Fibroblast of mammary gland (primary cell): ENCODE results near the gene NOS1.

Experiments
- DNase-seq: peaks from one replicate; pipeline ENCODE4 v3.0.0-alpha.2; 2010; ENCODE audit warnings: low read depth
- H3K4me3 ChIP-seq: 2 replicates; pipeline ENCODE4 v1.5.1; 2011; ENCODE audit warnings: low read depth, mild to moderate bottlenecking, low read length, moderate library complexity; ENCODE audit not compliant: control insufficient read depth
- CTCF ChIP-seq: conservative IDR thresholded peaks from 2 replicates; pipeline ENCODE4 v1.5.1; 2011; ENCODE audit warnings: low read depth, low read length, inconsistent platforms; ENCODE audit not compliant: control insufficient read depth, insufficient read depth

NOS1 gene

GRCh38 chr12:117180758-117181467 lies 180.5 kb downstream of the NOS1 start:
- no peak for DNase-seq
- TF ChIP-seq CTCF = no peak
- no peak overlapping the region for H3K4me3 ChIP-seq

GRCh38 chr12:117178745-117179144 lies 182.7 kb downstream of the NOS1 start:
- no peak for DNase-seq
- TF ChIP-seq CTCF = no peak
- H3K4me3 ChIP-seq = no peak overlapping the region

- no peak overlapping the region for H3K4me3 ChIP-seq
- no peak for DNase-seq
- TF ChIP-seq CTCF = no peak
These were observed 183.1 kb downstream of the NOS1 start for GRCh38 chr12:117178301-117178700.

- no peak overlapping the region for H3K4me3 ChIP-seq
- DNase-seq = no peak
- TF ChIP-seq CTCF = no peak
These were observed 189.3 kb downstream of the NOS1 start for GRCh38 chr12:117172168-117172567.

GRCh38 chr12:117171499-117172162 lies 189.8 kb downstream of the NOS1 start:
- no peak for TF ChIP-seq CTCF
- H3K4me3 ChIP-seq = no peak overlapping the region
- DNase-seq = no peak

- TF ChIP-seq CTCF = no peak
- no peak for DNase-seq
- no peak overlapping the region for H3K4me3 ChIP-seq
These were observed 191.9 kb downstream of the NOS1 start for GRCh38 chr12:117169548-117169947.
